ENCODE results near the gene KANK3. TPM values are rescaled to one million over a fixed set of nuclear protein-coding genes. Genes with fewer than 3 reads are reported as not detected.
"Not testable (repeated sequence)": the region's sequence is repeated elsewhere in the genome, so short reads cannot be mapped to it uniquely, and the experiment has no call there.

Gene KANK3
- polyA plus RNA-seq, 5 donors, result 13.0 to 26.5 (median 16.8) TPM

GRCh38 chr19:8320564-8321066, 22.4 kb downstream of the KANK3 start:
- DNase-seq, result no peak

DNA sequence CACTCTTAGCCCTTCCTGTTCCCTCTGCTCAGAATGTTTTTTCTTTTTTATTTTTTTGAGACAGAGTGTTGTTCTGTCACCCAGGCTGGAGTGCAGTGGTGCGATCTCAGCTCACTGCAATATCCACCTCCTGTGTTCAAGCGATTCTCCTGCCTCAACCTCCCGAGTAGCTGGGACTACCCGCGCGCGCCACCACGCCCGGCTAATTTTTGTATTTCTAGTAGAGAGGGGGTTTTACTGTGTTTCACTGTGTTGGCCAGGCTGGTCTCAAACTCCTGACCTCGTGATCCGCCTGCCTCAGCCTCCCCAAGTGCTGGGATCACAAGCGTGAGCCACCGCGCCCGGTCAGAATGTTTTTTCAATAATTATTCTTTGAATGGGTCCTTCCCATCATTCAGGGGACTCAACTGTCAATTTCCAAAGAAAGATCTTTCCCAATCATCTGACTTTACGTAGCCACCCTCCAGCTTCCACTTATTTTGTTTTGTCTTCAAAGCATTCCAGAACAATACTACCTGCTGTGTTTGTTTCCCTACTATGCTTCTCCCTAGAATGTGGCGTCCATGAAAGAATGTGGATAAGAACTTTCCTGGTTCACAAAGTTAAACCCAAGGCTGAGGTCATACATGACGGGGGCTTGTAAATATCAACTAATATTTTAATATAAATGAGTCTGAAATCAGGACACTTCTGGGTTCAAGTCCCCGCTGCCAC, 23.1 kb downstream of the KANK3 start:
- DNase-seq, result no peak

DNA sequence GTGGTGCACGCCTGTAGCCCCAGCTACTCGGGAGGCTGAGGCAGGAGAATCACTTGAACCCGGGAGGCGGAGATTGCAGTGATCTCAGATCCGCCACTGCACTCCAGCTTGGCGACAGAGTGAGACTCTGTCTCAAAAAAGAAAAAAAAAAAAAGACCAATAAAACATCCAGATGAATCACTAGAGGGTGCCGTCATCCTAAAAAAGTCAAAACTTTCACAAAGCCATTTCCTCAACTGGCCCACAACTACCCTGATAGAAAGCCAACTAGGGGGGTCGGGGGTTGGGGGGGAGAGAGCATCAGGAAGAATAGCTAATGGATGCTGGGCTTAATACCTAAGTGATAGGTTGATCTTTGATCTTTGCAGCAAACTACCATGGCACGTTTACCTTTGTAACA, 24.2 kb downstream of the KANK3 start:
- not testable (repeated sequence) for DNase-seq

DNA sequence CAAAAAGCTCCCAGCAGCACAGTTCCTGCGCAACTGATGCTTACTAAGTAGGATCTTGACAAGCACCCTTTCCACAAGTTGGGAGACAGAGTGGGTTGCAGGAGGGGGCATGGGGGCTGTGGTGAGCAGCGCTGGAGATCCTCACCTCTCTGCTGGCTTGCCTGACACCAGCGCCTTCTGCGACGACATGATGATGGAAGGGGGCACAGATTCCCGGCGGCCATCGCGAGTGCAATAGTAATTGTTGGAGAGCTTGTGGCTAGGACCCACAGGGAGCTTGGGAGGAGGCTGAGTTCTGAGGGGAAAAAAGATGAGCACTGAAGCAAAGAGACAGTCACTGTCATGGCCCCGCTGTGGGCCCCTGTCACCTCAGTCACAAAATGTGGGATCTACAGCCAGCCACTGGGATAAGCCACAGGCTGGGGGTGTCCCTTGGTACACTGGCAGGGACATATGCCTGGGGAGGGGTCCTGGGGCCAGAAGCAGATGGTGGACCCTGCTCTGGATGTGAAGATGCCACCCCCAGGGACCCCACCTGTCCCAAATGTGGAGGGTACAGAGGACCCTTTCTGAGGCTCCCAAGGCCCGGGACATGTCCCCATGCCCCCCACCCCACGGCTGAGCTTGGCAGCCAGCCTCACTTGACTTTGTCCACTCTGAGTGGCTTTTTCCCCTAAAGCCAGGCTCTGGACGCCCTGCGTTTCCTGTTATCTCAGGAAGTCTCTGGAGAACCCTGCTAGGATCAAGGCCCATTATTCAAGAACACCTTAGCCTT, 26.5 kb downstream of the KANK3 start:
- no peak for DNase-seq

DNA sequence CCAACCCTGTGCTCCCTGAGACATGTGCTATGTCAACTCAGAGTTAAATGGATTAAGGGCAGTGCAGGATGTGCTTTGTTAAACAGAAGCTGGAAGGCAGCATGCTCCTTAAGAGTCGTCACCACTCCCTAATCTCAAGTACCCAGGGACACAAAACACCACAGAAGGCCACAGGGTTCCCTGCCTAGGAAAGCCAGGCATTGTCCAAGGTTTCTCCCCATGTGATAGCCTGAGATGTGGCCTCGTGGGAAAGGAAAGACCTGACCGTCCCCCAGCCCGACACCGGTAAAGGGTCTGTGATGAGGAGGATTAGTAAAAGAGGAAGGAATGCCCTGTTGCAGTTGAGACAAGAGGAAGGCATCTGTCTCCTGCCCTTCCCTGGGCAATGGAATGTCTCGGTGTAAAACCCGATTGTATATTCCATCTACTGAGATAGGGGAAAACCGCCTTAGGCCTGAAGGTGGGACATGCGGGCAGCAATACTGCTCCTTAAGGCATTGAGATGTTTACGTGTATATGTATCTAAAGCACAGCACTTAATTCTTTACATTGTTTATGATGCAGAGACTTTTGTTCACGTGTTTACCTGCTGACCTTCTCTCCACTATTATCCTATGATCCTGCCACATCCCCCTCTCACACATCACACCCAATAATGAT, 28.0 kb downstream of the KANK3 start:
- DNase-seq, result not testable (repeated sequence)

DNA sequence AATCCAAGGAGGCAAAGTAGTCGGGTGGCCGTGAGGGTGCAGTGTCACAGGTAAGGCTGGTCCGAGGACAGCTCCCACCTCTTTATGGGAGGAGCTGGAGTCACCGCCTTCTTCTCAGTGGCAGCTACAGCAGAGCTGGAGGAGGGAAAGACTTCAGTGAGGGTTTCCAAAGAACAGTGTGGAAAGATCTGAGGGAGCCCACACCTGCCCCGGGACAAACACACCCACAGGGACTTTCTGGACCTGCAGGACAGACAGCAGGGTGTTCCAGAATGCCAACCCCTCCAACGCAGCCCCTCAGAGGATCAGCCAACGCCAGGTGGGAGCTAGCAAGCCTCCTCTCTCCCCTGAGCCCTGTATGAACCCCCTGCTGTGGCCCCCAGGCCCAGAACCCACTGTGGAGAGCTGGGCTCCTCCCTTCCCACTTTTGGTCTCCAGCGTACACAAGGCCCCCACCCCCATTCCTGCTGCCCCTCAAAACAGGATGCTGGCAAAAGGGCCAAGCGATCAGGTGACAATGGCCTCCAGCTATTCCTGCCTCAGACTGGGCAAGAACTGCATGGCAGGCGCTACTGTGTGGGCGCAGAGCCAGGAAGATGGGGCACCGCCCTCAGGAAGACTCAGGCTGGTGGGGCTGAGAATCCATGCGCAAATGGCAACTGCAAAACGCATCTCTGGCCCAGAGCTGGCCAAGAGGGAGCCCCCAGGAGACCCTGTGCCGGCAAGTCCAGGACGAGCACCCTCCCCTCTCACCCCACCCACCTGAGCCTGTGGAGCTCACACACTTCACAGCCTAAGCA, 31.4 kb downstream of the KANK3 start:
- DNase-seq, result no peak

GRCh38 chr19:8310342-8311055, 32.6 kb downstream of the KANK3 start:
- DNase-seq, result no peak

GRCh38 chr19:8308891-8309291, 34.2 kb downstream of the KANK3 start:
- no peak for DNase-seq

GRCh38 chr19:8307965-8308866, 34.8 kb downstream of the KANK3 start, which contains the start of gene CD320:
TSS of gene CD320 (minus strand) at chr19:8308358. CDS start at chr19:8308290, 68 bp downstream.
- DNase-seq, result peak; percentile 87 to 90

DNA sequence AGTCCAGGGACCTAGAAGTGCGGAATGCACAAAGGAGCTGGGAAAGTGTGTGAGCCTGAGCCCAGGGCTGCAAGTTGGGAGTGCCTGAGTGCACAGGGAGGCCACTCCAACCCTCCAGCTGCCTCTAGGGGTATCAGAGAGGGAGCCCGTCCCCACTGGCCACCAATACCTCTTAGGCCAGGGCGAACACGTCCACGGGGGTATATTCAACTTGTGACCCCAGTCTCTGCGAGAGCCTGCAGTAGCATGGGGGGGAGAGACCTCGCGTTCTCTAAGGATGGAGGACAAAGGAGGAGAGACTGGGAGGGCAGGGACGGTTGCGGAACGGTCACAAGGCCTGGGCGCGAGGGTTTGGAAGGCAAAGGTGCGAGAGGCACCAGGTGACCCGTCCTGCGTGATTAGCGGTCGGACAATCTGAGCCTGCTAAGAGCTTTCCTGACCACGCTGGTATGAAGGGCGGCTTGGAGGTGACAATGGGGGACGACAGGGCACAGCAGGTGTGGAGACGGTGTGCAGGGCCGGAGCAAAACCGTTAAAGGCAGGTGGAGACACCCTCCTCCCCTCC, 35.6 kb downstream of the KANK3 start:
- DNase-seq, result no peak

DNA sequence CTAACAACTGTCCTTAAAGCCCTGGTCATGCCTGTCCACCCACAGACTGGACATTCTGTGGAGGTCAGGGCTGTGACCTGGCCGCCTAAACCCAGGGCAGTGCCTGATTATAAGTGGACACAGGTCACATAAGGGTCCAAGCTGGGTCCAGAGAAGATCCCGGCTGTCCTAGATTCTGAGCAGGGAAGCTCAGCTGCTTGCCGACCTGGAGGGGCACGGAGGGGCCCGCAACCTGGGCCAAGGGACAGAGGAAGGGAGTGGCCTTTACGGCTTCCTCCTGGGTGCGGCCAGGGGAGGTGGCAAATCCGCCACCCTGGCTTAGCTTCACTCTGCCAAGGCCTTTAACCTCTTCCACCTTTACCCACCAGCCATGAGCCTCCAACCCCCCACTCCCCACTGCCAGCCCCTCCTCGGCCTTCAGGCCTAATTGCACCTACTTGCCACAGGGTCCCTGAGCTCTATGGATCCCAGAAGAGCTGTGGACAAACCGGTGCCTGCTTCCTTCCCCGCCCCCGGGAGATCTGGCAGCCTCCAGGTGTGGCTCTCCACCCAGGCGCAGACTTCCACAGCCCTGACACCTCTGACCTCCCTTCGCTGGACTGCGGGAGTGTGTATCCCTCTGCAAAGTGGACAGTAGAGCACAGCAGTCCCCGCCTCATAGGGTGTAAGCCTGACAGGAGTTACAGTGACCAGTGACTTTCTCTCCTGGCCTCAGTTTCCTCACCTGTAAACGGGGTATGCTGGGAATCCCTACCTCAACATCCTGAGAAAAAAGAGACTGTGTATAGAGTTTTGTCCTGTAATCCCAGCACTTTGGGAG, 36.6 kb downstream of the KANK3 start:
- no peak for DNase-seq

- DNase-seq, result no peak
Observed at GRCh38 chr19:8305798-8306197, 37.3 kb downstream of the KANK3 start.

DNA sequence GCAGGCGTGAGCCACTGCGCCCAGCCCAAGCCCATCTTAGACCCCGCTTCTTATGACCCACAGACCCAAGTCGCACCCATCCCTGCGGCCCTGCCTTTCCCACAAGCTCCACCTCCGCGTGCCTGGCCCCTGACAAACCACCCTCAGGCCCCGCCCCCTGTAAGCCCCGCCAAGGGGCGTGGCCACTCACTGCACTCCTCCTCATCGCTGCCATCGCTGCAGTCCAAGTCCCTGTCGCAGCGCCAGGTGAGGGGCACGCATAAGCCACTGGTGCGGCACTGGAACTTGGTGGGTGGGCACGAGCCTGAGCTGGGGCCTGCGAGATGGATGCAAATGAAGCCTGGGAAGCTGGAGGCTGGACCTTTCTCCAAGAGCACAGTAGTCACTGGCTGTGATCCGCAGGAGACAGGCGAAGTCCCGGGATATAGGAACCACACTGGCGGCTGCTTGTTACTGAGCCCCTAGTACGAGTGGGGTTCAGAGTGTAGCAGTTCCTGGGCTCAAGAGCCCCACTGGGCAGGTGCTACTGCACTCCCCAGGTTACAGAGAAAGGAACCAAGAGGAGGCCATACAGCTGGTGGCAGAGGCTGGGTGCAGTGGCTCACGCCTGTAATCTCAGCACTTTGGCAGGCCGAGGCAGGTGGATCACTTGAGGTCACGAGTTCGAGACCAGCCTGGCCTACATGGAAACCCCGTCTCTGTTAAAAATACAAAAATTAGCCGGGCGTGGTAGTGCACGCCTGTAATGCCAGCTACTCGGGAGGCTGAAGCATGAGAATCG, 38.0 kb downstream of the KANK3 start:
- DNase-seq, result no peak

GRCh38 chr19:8302734-8303133, 40.3 kb downstream of the KANK3 start:
- no peak for DNase-seq

DNA sequence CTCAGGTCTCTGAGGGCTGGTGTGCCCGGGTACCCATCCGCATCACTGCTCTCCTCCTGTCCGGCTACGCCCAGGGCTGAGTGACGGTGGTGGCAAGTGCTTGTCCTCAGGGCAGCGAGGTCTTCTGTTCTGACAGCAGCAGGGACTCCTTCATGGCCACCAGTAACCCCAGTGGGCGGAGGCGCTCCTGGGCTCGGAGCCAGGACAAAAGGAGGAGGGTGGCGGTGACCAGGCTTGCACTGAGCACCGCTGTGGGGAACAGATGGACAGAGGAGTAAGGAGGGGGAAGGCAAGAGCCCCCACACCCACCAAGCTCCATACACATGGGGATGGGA, 40.7 kb downstream of the KANK3 start:
- DNase-seq, result no peak

GRCh38 chr19:8291337-8291736, 51.7 kb downstream of the KANK3 start:
- DNase-seq, result not testable (repeated sequence)

DNA sequence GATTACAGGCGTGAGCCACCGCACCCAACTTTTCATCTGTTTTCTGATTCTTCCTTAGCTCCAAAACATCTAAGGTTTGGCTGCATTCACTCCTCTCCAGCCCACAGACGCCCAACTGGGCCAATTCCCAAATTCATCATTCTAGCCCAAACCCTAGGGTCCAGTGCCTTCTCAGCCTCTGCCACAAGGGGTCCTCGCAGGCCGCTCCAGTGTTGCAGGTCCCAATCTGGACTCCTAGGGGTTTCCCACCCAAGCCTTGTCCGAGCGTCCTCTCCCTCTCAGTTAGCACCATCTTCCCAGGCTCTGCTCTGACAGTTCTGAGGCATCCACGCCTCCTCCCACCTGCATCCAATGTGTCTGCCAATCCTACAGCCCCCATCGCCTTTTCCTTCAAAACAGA, 66.6 kb downstream of the KANK3 start:
- not testable (repeated sequence) for DNase-seq

Data from right lung (tissue), 5 donors.